Natural killer cell (primary cell): ENCODE measurements around the gene MLST8. TPM values are rescaled to one million over a fixed set of nuclear protein-coding genes. Genes with fewer than 3 reads are reported as not detected.

ENCODE experiments used
- ATAC-seq, 3 donors: fragments of 150-1000 bp in 2 of 3; fragments of 200-7000 bp in 1 of 3; cut with Tn5 transposase; 1 replicate in 1 of 3; 2 replicates in 2 of 3; pipeline ENCODE4 v1.10.0; 2021; ENCODE audit warnings: mild to moderate bottlenecking in 2 of 3, moderate library complexity in 2 of 3
- DNase-seq, 2 donors: peaks; one replicate each; pipeline versions ENCODE4 v3.0.0 to v3.0.0-alpha.2; 2013 to 2021; ENCODE audit warnings: mixed read lengths in 1 of 2
- H3K27ac ChIP-seq: one replicate; pipeline ENCODE4 v1.5.1; 2013; ENCODE audit warnings: mild to moderate bottlenecking, low read length
- H3K27me3 ChIP-seq: one replicate; pipeline ENCODE4 v1.6.1; 2013; ENCODE audit warnings: low read length; ENCODE audit not compliant: control insufficient read depth, insufficient read depth
- H3K36me3 ChIP-seq: one replicate; pipeline ENCODE4 v1.6.1; 2013; ENCODE audit warnings: low read length; ENCODE audit not compliant: control insufficient read depth, insufficient read depth
- H3K4me1 ChIP-seq: one replicate; pipeline ENCODE4 v1.6.1; 2013; ENCODE audit warnings: low read length; ENCODE audit not compliant: control insufficient read depth, insufficient read depth
- H3K4me3 ChIP-seq: one replicate; pipeline ENCODE4 v1.5.1; 2013; ENCODE audit warnings: low read length
- H3K9me3 ChIP-seq: one replicate; pipeline ENCODE4 v1.6.1; 2013; ENCODE audit warnings: low read length; ENCODE audit not compliant: control insufficient read depth, insufficient read depth
- H3K27ac Mint-ChIP-seq, 2 donors: one replicate each; pipeline ENCODE4 v1.8.0; 2022; ENCODE audit warnings: mild to moderate bottlenecking in 2 of 2, mixed read lengths in 2 of 2, moderate library complexity in 1 of 2
- H3K27me3 Mint-ChIP-seq, 2 donors: one replicate each; pipeline ENCODE4 v1.8.0; 2022; ENCODE audit warnings: low read depth in 2 of 2, mixed read lengths in 2 of 2
- H3K36me3 Mint-ChIP-seq: one replicate; pipeline ENCODE4 v1.8.0; 2022; ENCODE audit warnings: mixed read lengths
- H3K4me1 Mint-ChIP-seq, 2 donors: one replicate each; pipeline ENCODE4 v1.8.0; 2022; ENCODE audit warnings: mixed read lengths in 2 of 2
- H3K4me3 Mint-ChIP-seq: one replicate; pipeline ENCODE4 v1.8.0; 2022; ENCODE audit warnings: mild to moderate bottlenecking, moderate library complexity, mixed read lengths
- H3K9me3 Mint-ChIP-seq, 2 donors: one replicate each; pipeline ENCODE4 v1.8.0; 2022; ENCODE audit warnings: mixed read lengths in 2 of 2
- WGBS: methylation state at CpG from one replicate; pipeline ENCODE4 v1.1.7; 2013; ENCODE audit warnings: missing lambda C conversion rate; ENCODE audit not compliant: insufficient coverage; 5-methylcytosine and 5-hydroxymethylcytosine counted together
- intact Hi-C: fragments of 100-400 bp; cut with micrococcal nuclease; formaldehyde crosslinking; loops from one replicate; pipeline ENCODE4 v1.14.2; 2022
- total RNA-seq, 4 donors: library from RNA; stranded (reverse); fragments of 120-200 nt in 1 of 4; gene quantifications; one replicate each; pipeline versions ENCODE4 v1.2.3 to v1.2.4, GENCODE V29; 2013 to 2022
- TF ChIP-seq, protein P1 (sequence below): fragments of 200-600 bp; IDR thresholded peaks from one replicate; pipeline ENCODE4 v1.8.0; 2022; ENCODE audit warnings: antibody characterized with exemption

The MLST8 gene
- total RNA-seq, 3 donors from 2014 or later (not counting 1 experiment from before 2014, with no cell fraction given): 19.7 to 30.2 (median 27.8) TPM

DNA sequence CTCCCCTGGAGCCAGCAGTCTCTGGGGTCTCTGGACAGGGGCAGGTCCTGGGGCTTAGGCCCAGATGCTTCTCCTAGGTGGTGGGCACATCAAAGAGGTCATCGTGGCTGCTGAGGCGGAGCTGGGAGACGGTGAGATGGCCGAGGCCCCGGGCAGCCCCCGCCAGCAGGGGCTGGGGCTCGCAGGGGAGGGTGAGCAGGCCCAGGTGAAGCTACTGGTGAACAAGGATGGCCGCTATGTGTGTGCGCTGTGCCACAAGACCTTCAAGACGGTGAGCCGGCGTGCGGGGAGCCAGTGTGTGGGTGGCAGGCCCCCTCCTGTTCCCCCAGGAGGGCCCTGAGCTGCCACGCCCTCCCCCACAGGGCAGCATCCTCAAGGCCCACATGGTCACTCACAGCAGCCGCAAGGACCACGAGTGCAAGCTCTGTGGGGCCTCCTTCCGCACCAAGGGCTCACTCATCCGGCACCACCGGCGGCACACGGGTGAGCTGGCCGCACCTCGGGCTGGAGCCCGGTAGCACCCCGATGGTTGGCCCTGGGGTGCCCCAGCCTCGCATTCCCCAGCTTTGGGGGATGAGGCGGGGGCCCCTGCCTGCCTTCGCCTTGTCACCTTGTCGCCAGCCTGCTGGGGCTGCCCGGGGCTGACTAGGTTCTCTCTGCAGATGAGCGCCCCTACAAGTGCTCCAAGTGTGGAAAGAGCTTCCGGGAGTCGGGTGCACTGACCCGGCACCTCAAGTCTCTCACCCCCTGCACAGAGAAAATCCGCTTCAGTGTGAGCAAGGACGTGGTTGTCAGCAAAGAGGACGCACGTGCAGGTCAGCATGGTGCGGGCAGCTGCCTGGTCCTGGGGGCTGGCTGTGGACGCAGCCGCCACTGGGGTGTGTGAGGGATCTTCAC, 27.1 kb downstream of the MLST8 start:
- Mint-ChIP-seq H3K9me3 (no peaks in the 10 kb centered on the region), H3K27me3 (no peaks in the 10 kb centered on the region), H3K36me3 (no peaks in the 10 kb centered on the region), H3K4me3 (no peak overlapping the region), H3K4me1 (no peaks in the 10 kb centered on the region), H3K27ac (no peak overlapping the region)
- ATAC-seq (no peak), DNase-seq (no peak)
- intact Hi-C loops: no loop called here
- Histone ChIP-seq H3K27me3 (peaks cover 6% of the 10 kb centered on the region), H3K27ac (no peak overlapping the region), H3K36me3 (peaks cover 68% of the 10 kb centered on the region), H3K4me3 (no peak overlapping the region), H3K9me3 (no peaks in the 10 kb centered on the region), H3K4me1 (peaks cover 11% of the 10 kb centered on the region)
- WGBS: 93% methylated on average over 40 of the region's 41 CpGs
- TF ChIP-seq, protein P1, sequence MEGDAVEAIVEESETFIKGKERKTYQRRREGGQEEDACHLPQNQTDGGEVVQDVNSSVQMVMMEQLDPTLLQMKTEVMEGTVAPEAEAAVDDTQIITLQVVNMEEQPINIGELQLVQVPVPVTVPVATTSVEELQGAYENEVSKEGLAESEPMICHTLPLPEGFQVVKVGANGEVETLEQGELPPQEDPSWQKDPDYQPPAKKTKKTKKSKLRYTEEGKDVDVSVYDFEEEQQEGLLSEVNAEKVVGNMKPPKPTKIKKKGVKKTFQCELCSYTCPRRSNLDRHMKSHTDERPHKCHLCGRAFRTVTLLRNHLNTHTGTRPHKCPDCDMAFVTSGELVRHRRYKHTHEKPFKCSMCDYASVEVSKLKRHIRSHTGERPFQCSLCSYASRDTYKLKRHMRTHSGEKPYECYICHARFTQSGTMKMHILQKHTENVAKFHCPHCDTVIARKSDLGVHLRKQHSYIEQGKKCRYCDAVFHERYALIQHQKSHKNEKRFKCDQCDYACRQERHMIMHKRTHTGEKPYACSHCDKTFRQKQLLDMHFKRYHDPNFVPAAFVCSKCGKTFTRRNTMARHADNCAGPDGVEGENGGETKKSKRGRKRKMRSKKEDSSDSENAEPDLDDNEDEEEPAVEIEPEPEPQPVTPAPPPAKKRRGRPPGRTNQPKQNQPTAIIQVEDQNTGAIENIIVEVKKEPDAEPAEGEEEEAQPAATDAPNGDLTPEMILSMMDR: no peak

DNA sequence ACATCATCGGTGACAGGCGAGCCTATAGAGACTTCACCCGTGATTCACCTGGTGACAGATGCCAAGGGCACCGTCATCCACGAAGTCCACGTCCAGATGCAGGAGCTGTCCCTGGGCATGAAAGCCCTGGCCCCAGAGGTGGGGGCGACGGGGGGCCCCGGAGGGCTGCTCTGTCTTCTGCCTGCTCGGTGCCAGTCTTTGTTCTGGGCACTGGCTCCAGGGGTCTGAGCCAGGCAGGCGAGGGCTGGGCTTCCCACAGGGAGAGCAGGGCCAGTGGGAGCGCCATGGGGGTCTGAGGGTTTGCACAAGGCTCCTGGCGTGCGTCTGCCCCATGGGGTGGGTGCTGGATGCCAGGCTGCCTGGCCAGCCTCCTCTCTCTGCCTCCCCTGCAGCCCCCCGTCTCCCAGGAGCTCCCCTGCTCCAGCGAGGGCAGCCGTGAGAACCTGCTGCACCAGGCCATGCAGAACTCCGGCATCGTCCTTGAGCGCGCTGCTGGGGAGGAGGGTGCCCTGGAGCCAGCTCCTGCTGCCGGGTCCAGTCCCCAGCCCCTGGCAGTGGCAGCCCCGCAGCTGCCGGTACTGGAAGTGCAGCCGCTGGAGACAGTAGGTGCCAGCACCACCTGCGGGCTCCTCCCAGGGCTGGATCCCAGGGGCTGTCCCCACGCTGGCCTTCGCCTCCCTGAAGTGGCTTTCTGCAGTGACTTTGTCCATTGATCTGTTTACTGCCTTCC, 28.0 kb downstream of the MLST8 start:
- Histone ChIP-seq H3K4me3 (no peak overlapping the region), H3K27me3 (peaks cover 6% of the 10 kb centered on the region), H3K4me1 (peaks cover 13% of the 10 kb centered on the region), H3K36me3 (peaks cover 63% of the 10 kb centered on the region), H3K9me3 (no peaks in the 10 kb centered on the region), H3K27ac (no peak overlapping the region)
- Mint-ChIP-seq H3K4me3 (no peak overlapping the region), H3K36me3 (no peaks in the 10 kb centered on the region), H3K9me3 (no peaks in the 10 kb centered on the region), H3K4me1 (no peaks in the 10 kb centered on the region), H3K27ac (no peak overlapping the region), H3K27me3 (no peaks in the 10 kb centered on the region)
- no peak for DNase-seq
- TF ChIP-seq, protein P1: no peak
- intact Hi-C loops: no loop called here
- WGBS: 98% methylated on average over 28 of the region's 28 CpGs
- ATAC-seq: no peak

DNA sequence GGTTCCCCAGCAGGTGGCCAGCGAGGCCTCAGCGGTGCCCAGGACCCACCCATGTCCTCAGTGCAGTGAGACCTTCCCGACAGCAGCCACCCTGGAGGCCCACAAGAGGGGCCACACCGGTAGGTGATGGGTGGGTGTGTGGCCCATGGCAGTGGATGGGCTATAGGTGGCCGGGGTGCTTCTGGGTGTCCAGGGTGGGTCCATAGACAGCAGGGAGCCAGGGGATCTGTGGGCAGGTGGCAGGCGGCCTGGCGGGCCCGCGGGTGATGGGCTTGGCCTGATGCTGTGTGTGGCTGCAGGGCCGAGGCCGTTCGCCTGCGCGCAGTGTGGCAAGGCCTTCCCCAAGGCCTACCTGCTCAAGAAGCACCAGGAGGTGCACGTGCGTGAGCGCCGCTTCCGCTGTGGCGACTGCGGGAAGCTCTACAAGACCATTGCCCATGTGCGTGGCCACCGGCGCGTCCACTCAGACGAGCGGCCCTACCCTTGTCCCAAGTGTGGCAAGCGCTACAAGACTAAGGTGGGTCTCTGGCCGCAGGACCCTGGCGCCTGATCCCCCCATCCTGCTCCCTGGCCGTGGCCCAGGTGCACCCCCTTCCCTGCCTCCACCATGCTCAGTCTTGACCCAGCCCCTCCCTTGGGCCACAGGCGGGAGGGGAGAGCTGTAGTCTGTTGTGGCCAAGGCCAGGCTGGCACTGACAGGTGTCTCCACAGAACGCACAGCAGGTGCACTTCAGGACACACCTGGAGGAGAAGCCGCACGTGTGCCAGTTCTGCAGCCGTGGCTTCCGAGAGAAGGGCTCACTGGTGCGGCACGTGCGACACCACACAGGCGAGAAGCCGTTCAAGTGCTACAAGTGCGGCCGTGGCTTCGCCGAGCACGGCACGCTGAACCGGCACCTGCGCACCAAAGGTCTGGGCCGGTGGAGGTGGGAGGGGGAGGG, 28.9 kb downstream of the MLST8 start:
- Histone ChIP-seq H3K4me1 (peaks cover 13% of the 10 kb centered on the region), H3K27me3 (peaks cover 6% of the 10 kb centered on the region), H3K9me3 (no peaks in the 10 kb centered on the region), H3K36me3 (peaks cover 55% of the 10 kb centered on the region), H3K4me3 (no peak overlapping the region), H3K27ac (no peak overlapping the region)
- no peaks in the 10 kb centered on the region for H3K36me3 Mint-ChIP-seq
- DNase-seq: no peak
- no peak for ATAC-seq
- intact Hi-C loops: no loop called here
- no peaks in the 10 kb centered on the region for H3K4me1 Mint-ChIP-seq
- no peaks in the 10 kb centered on the region for H3K9me3 Mint-ChIP-seq
- H3K27ac Mint-ChIP-seq: no peak overlapping the region
- WGBS: 90% methylated on average over 51 of the region's 51 CpGs
- no peak overlapping the region for H3K4me3 Mint-ChIP-seq
- TF ChIP-seq, protein P1: no peak
- H3K27me3 Mint-ChIP-seq: no peaks in the 10 kb centered on the region
